Stimulated activated CD4-positive, alpha-beta T cell treated with anti-CD3 and anti-CD28 coated beads, Interleukin-4, amount 100 ng/mL, for 4 hours (primary cell): ENCODE measurements around the gene NDUFS4.
"Not testable (repeated sequence)": the region's sequence is repeated elsewhere in the genome, so short reads cannot be mapped to it uniquely, and the experiment has no call there.

Experiments
- DNase-seq, 2 experiments: peaks; one replicate each; pipeline ENCODE4 v3.0.0-alpha.2; 2020

Gene NDUFS4

DNA sequence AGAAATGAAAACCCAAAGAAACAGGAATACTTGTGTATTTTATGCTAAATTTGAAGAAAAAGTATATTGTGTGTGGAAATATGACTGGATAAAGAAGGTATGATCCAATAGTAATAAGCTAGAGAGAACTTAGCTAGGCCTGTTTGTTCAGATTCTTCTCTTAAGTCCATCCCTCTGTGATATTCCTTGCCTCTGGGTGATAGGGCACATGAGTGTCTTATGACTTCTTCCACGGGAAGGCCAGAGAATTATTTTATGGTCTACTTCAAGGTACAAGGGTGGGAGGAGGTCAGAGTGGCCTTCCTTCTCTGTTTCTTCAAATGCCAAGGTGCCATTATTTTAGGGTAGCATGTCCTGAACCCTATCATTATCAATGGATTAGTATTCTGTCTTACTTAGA lies 113.7 kb downstream of the NDUFS4 start:
- no peak for DNase-seq

DNA sequence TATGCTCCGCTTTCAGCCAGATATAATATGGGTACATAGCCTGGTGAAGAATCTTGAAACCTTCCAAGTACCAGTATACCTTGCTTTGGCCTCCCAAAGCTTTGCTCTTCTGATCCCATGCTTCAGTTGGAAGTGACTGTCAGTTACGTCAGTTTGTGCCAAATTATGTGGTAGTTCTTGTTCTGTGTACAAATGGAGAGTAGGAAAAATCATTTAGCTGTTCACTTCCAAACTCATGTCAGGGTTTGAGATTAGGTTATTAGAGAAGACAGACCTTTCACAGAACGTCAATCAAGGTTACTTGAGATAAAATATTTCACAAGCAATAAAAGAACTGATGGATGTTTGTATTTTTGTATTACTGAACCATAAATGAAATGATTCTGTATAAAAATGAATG lies 117.2 kb downstream of the NDUFS4 start:
- DNase-seq = no peak

DNA sequence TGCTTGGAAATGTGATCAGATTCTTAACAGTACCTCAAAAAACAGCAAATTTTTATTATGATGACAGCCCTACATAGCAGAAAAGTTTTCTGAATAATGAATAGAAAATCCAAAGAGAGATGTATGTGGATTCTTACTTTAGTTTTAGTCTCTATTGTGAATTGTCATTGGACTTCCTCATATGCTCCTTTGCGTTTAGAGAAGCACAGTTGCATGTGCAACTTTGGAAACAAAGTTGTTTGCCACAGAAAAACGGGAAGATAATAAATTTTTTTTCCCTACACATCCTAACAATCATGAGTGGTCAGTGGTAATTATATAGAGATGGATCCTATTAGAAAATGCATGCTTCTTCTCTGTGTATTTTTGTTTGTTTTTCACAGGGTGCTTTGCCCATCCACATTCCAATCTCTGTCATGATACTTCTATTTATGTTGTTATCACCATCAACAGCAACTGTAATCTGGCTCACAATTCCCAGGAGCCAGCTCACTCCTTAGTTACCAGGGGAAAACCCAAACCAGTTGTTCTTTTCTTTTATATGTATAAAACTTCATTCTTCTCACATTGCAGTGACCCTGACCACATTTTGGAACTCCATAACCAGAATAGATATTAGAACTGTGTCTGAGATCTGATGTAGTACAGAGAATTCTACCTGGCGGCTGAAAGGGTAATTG lies 118.7 kb downstream of the NDUFS4 start:
- DNase-seq = no peak

DNA sequence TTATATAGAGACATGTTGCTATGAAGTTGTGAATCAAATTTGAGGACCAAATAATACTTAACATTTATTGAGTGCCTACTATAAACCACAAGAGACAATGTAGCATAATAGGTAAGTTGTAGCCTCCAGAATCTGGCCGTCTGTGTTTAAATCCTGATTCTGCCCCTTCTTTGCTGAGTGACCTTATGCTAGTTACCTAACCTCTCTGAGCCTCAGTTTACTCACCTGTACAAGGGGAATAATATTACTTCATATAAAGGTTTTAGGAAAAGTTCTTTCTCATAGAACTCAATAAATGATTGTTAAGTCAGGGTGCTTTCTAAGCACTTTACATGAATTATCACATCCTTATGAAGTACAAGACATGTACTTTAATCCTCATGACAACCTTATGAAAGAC lies 120.6 kb downstream of the NDUFS4 start:
- DNase-seq = no peak

DNA sequence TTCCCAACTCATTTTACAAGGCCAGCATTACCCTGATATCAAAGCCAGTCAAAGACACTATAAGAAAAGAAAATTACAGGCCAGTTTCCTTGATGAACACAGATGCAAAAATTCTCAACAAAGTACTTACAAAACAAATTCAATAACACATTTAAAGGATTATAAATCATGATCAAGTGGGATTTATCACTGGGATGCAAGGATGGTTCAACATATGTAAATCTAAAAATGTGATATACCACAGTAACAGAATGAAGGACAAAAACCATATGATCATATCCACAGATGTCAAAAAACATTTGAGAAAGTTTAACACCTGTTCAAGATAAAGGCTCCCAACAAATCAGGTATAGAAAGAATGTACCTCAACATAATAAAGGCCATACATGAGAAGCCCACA lies 130.6 kb downstream of the NDUFS4 start:
- no peak for DNase-seq

DNA sequence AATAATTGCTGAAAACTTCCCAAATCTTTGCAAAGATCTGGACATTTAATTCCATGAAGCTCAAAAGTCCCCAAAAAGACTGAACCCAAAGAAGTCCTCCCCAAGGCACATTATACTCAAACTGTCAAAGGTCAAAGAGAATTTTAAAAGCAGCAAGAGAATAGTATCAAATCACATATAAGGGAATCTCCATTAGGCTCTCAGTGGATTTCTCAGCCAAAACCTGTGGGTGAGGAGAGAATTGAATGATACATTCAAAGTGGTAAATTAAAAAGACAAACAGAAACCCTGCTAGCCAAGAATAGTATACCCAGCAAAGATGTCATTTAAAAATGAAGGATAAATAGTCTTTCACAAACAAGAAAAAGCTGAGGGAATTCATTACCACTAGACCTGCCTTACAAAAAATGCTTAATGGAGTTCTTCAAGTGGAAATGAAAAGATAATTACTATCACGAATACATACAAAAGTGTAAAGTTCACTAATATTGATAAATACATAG lies 134.1 kb downstream of the NDUFS4 start:
- DNase-seq = no peak

- DNase-seq = not testable (repeated sequence)
These were observed 150.0 kb downstream of the NDUFS4 start for GRCh38 chr5:53710405-53710804.

DNA sequence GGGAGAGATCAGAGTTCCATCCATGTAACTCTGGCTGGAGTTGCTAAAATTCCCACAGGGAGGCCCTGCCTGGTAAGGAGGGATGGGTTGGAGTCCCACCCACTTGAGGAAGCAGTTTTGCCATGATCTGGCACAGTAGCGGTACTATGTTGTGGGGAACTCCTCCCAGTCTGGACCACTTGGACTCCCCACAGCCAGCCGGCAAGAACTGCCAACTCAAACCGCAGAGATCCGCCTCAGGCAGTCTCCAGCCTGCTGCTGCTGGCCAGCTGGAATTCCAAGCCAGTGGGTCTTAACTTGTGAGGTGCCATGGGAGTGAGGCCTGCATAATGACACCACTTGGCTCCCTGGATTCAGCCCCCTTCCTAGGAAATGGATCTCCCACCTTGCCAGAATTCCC lies 151.9 kb downstream of the NDUFS4 start:
- DNase-seq = no peak

GRCh38 chr5:53713978-53714666 lies 153.7 kb downstream of the NDUFS4 start:
- DNase-seq = no peak

- no peak for DNase-seq
These were observed 154.2 kb downstream of the NDUFS4 start for GRCh38 chr5:53714667-53715010.

DNA sequence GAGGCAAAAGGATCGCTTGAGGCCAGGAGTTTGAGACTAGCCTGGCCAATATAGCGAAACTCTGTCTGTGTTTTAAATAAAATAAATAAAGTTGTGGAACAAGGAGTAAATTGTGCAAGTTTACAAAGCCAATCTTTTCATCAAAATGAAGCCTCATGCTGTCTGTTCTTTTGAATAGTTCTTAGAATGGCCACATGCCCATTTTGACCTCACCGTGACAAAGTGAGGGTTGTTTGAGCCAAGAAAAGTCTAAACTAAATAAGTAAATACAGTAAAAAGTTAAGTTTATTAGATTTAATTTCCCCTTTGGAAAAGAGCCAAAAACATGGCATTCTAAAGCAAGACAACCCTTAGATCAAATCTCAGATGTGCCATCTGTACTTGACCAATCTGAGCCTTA lies 165.7 kb downstream of the NDUFS4 start:
- no peak for DNase-seq

DNA sequence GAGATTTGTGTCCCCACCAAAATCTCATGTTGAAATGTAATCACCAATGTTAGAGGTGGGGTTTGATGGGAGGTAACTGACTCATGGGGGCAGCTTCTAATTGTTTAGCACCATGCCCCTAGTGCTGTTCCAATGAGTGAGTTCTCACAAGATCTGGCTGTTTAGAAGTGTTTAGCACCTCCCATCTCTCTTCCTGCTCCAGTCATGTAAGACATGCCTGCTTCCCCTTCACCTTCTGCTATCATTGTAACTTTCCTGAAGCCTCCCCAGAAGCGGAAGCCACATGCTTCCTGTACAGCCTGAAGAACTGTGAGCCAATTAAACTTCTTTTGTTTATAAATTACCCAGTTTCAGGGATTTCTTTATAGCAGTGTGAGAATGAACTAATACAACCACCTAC lies 170.5 kb downstream of the NDUFS4 start:
- no peak for DNase-seq
